WTC11 (cell line): Measurements from ENCODE around the gene RASL10A.

Source experiments
- CBFB ChIP-seq: sonication (generic); formaldehyde crosslinking; IDR thresholded peaks from 2 replicates; pipeline ENCODE4 v1.8.1; 2022; ENCODE audit warnings: mild to moderate bottlenecking, low read depth, missing genetic modification reagents
- CREM ChIP-seq: sonication (generic); formaldehyde crosslinking; IDR thresholded peaks from 2 replicates; pipeline ENCODE4 v1.8.1; 2022; ENCODE audit warnings: mild to moderate bottlenecking, missing genetic modification reagents, moderate library complexity
- CTCF ChIP-seq: fragments of 200-600 bp; IDR thresholded peaks from 2 replicates; pipeline ENCODE4 v1.8.0; 2022; ENCODE audit warnings: antibody characterized with exemption
- E2F4 ChIP-seq: sonication (generic); formaldehyde crosslinking; IDR thresholded peaks from 2 replicates; pipeline ENCODE4 v1.8.1; 2022; ENCODE audit warnings: low read depth, mild to moderate bottlenecking, moderate library complexity, missing genetic modification reagents, borderline replicate concordance
- HMGA2 ChIP-seq: fragments of 250-450 bp; sonication (Bioruptor Pico); IDR thresholded peaks from 2 replicates; pipeline ENCODE4 v1.4.0; 2021; ENCODE audit warnings: mild to moderate bottlenecking, moderate library complexity
- NFE2L1 ChIP-seq: sonication (generic); formaldehyde crosslinking; IDR thresholded peaks from 2 replicates; pipeline ENCODE4 v1.8.1; 2023; ENCODE audit warnings: missing genetic modification reagents
- NR2C2 ChIP-seq: sonication (generic); formaldehyde crosslinking; IDR thresholded peaks from 2 replicates; pipeline ENCODE4 v1.8.0; 2022; ENCODE audit warnings: mild to moderate bottlenecking, missing genetic modification reagents
- PRDM15 ChIP-seq: sonication (generic); formaldehyde crosslinking; IDR thresholded peaks from 2 replicates; pipeline ENCODE4 v1.8.0; 2022; ENCODE audit warnings: missing genetic modification reagents
- TEAD4 ChIP-seq: sonication (generic); formaldehyde crosslinking; IDR thresholded peaks from 2 replicates; pipeline ENCODE4 v1.8.0; 2022; ENCODE audit warnings: mild to moderate bottlenecking, missing genetic modification reagents
- ZBTB43 ChIP-seq: sonication (generic); formaldehyde crosslinking; IDR thresholded peaks from 2 replicates; pipeline ENCODE4 v1.8.1; 2023; ENCODE audit warnings: mild to moderate bottlenecking, missing genetic modification reagents

GRCh38 chr22:29275167-29275566 lies 40.3 kb downstream of the RASL10A start:
- TF ChIP-seq TEAD4 (CRISPR knock-in tag): no peak
- TF ChIP-seq PRDM15 (CRISPR knock-in tag): no peak
- TF ChIP-seq ZBTB43 (CRISPR knock-in tag): no peak
- TF ChIP-seq CREM: no peak
- TF ChIP-seq CTCF: no peak
- no peak for TF ChIP-seq HMGA2 (CRISPR knock-in tag)
- no peak for TF ChIP-seq NR2C2
- TF ChIP-seq NFE2L1 (CRISPR knock-in tag): no peak
- no peak for TF ChIP-seq E2F4
- TF ChIP-seq CBFB (CRISPR knock-in tag): no peak
